A549 (cell line): ENCODE measurements around the gene NBPF26.
"Not testable (repeated sequence)": the region's sequence is repeated elsewhere in the genome, so short reads cannot be mapped to it uniquely, and the experiment has no call there.

Experiments used
- CTCF ChIP-seq: fragments of >200 bp; sonication (Bioruptor Twin); formaldehyde crosslinking; IDR thresholded peaks from 3 replicates; pipeline ENCODE4 v1.5.1; 2016
- MAFK ChIP-seq: fragments of 450-650 bp; IDR thresholded peaks from 2 replicates; pipeline ENCODE4 v1.6.1; 2014; ENCODE audit not compliant: partially characterized antibody
- POLR2A ChIP-seq: IDR thresholded peaks from 2 replicates; pipeline ENCODE4 v1.6.1; 2012; ENCODE audit warnings: mild to moderate bottlenecking, low read length
- TF ChIP-seq, protein P1 (sequence below): IDR thresholded peaks from 2 replicates; pipeline ENCODE4 v1.6.1; 2012

GRCh38 chr1:120858144-120858543 lies 134.4 kb downstream of the NBPF26 start:
- not testable (repeated sequence) for TF ChIP-seq POLR2A, MAFK, CTCF
- TF ChIP-seq, protein P1, sequence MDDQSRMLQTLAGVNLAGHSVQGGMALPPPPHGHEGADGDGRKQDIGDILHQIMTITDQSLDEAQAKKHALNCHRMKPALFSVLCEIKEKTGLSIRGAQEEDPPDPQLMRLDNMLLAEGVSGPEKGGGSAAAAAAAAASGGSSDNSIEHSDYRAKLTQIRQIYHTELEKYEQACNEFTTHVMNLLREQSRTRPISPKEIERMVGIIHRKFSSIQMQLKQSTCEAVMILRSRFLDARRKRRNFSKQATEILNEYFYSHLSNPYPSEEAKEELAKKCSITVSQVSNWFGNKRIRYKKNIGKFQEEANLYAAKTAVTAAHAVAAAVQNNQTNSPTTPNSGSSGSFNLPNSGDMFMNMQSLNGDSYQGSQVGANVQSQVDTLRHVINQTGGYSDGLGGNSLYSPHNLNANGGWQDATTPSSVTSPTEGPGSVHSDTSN, result not testable (repeated sequence)
